CD4-positive, alpha-beta T cell treated with Interleukin-15 for 4 hours (primary cell): ENCODE results near the gene DAPK1.

Experiments
- DNase-seq: peaks from one replicate; pipeline ENCODE4 v3.0.0-alpha.2; 2020; ENCODE audit warnings: low spot score

DAPK1 gene

DNA sequence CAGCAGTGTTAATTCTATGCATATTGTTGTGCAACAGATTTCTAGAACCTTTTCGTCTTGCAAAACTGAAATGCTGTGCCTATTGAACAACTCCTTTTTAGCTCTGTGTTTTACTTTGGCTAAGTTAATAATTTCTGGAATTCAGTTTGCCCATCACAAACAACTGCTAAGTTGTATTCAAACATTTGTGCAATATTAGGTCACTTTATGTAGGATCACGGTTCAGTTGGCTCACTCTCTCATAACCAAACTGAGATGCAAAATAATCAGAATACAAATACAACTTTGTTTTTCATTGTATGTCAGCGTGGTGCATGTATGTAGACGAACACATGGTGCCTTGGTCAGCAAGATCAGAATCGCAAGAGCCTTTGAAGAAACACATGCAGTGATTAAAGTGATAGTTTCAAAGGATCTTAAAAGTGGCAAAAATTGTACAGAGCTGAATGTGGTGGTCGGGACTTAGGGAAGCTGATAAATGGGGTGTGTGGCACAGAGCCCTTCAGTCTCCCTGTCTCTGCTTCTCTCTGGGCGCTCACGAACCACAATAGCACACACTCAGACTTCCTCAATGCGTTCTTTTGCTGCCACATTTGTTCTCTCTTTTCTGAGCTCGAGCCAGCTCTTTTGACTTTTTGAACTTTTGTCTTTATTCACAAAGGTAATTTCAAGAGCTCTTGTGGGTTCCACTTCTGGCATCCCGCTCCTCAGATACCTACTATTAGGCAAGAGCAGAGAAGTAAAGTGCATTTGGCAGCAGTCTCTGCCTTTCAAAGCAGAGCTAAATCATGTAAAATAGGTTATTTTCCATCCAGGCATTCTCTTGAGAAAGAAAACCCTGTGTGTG, 115.8 kb downstream of the DAPK1 start:
- no peak for DNase-seq

GRCh38 chr9:87614397-87614796, 116.7 kb downstream of the DAPK1 start:
- DNase-seq, result no peak

GRCh38 chr9:87615136-87615535, 117.5 kb downstream of the DAPK1 start:
- no peak for DNase-seq

- no peak for DNase-seq
These were observed 118.0 kb downstream of the DAPK1 start for GRCh38 chr9:87615547-87616148.

DNA sequence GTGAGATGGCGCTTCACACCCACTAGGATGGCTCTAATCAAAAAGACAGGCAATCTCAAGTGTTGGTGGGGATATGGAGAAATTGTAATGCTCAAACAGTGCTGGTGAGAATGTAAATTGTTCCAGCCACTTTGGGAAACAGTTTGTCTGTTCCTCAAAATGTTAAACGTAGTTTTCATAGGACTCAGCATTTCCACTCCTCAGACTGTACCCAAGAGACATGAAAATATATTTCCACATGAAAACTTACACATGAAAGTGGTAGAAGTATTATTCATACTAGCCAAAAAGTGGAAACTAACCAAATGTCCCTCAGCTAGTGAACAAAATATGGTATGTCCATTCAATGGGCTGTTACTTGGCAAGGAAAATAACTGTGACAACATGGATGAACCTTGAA, 120.6 kb downstream of the DAPK1 start:
- DNase-seq, result no peak

DNA sequence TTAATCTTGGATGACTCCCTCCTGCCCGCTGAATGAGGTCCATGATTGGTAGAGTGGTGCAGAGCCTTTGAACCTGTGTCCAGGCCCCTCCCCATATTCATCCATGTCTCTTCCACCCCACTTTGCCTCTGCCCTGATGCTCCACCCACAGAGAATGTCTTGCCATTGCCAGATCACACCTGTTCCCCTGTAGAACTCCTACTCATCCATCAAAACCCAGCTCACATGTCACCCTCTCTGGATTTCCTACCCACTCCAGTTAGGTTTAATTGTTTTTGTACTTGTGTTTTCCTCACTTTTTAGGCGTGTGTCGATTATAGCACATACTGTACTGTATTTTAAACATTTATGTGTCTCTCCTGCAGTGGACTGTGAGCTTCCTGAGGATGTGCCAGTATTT, 121.3 kb downstream of the DAPK1 start:
- no peak for DNase-seq

DNA sequence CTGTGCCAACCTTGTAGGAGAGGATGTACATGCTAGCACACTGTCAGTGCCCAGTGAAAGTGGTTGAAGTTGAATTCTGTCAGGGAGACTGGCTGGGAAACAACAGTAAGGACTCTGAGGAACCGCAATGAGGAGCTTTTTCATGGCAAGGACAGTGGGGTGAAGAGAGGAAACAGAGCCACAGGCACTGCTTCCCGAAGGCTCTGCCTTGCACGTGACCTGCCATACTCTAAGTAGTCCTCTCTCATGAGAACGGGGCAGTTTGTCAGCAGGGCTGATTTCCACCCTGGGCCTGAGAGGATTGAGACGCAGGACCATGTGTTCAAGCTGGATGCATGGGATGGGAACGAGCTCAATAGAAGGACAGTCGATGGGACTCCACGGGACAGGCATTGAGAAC, 121.7 kb downstream of the DAPK1 start:
- no peak for DNase-seq

- no peak for DNase-seq
These were observed 123.2 kb downstream of the DAPK1 start for GRCh38 chr9:87620731-87621322.

DNA sequence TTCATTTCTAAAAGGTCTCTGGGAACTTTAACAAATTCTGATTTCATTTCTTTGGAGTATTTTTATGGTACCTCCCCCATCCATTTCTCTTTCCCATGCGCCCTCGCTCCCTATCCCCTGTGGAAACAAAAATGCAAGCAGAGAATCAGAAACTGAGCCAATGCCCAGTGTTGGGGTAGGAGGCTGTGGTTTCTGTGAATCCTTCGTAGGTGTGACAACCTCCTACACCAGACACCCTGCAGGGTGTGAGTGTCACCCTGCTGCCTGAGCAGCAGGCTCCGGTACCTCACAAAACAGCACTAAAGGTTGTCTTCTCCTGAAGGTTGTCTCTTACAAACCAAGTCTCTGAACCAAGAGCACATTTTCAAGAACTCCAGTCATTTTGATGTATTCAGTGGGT, 124.4 kb downstream of the DAPK1 start:
- DNase-seq, result no peak

- no peak for DNase-seq
These were observed 125.3 kb downstream of the DAPK1 start for GRCh38 chr9:87622923-87623322.

GRCh38 chr9:87628346-87628745, 130.7 kb downstream of the DAPK1 start:
- no peak for DNase-seq

DNA sequence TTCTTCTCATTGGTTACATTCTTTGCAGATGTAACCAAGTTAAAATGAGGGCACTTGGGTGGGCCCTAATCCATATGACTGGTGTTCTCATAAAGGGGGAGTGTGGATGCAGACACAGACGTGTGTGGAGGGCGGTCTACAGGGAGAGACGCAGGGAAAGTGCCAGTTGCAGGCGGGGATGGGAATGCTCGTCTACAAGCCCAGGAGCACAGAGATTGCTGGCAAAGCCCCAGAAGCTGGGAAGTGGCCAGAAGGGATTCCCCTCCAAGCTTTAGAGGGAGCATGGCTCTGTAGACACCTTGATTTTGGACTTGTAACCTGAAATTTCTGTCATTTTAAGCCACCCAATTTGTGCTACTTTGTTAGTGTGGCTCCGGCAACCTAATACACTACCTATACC, 131.4 kb downstream of the DAPK1 start:
- no peak for DNase-seq

- DNase-seq, result no peak
These were observed 132.6 kb downstream of the DAPK1 start for GRCh38 chr9:87630266-87630665.

DNA sequence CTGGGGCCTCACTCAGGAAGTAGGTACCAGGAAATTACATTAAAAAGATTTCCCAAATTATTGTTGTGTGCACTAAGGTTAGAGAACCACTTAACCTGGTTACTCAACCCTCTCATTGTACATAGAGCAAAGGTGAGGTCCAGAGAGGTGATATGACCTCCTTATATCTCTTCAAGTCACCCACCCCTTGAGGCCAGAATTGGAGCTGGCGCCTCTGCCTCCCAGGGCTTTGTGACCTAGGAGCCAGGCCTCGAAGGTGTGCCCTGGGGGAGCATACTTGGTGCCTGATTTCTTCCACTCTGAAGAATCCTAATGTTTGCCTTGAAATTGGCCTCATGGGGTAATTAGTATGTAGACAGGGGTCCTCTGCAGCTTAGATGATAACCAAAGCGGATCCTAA, 133.2 kb downstream of the DAPK1 start:
- DNase-seq, result no peak

DNA sequence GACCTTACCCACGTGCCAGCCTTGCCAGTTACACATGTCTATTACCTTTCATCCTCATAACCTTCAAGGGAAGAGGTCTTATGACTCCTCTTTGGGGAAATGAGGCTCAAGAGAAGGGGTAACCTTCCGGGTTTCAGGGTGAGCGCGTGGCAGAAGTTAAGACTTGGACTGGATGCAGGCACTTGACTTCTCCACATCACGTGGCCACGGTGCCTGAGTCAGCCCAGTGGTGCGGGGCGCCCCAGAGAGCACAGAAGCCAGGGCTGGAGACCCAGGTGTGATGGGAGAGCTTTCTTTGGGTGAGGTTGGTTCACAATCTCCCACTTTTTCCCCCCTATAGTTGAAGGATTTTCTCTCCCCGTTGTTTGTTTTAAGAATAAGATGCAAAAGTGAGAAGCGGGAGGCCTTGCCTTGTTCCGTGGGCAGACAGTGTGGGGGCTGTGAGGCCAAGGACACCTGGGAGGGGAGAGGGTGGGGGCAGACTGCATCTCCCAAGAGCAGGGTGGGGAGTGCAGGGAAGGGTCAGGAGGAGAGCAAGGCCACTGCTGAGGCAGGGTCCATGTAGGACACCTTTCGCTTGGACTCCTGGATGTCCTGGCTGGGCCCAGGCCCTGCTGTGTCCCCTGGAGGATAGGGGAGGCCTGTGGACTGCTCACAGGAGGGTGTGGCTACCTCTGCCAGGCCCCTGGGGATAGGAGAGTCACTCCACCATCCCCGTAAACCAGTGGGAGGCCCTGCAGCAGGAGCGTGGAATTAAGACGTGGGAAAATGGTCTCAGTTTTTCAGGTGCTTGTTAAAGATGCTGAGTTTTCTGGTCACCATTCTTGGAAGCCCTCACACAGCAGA, 138.2 kb downstream of the DAPK1 start:
- DNase-seq, result no peak

GRCh38 chr9:87638292-87638691, 140.6 kb downstream of the DAPK1 start:
- DNase-seq, result no peak

GRCh38 chr9:87639949-87640348, 142.3 kb downstream of the DAPK1 start:
- DNase-seq, result no peak

GRCh38 chr9:87640385-87640795, 142.7 kb downstream of the DAPK1 start:
- DNase-seq, result no peak

- DNase-seq, result no peak
These were observed 143.4 kb downstream of the DAPK1 start for GRCh38 chr9:87641067-87641466.

GRCh38 chr9:87642330-87643106, 144.9 kb downstream of the DAPK1 start:
- DNase-seq, result no peak

- no peak for DNase-seq
These were observed 145.5 kb downstream of the DAPK1 start for GRCh38 chr9:87643107-87643650.
